ENCODE results near the gene SLC22A12. TPM values are rescaled to one million over a fixed set of nuclear protein-coding genes. Genes with fewer than 3 reads are reported as not detected.
A peak's percentile ranks its signal among the peaks of the same experiment; 100 is the strongest.

Gene SLC22A12
- polyA plus RNA-seq, 1 experiment: not detected

DNA sequence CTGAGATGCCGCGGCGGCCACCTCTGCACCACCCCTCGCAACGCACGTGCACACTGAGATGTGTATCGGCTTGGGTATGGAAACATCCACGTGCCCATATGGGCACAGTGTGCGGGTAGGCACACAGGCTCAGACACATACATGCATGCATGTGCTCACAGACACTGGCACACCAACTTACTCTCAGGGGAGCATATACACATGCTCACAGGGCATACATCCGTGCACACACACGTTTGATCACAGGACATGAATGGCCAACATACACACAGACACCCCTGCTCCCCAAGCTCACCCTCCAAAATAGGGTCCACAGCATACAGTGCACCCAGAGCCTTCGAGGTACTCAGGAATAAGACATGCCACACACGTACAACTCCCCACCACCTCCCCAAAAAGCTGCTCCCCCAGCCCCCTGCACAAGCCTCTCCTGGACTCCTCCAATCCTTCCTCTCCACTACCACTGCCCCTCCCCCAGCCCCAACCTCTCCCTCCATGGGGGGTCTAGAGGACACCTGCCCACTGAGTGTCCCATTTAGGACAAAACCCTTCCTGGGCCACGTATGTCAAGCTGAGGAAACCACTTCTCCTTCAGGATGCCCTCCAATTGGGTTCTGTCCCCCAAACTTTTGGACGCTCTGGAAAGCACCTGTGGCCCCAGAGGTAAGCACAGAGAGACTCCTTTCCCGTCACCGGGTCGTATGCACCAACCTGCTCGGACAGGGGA, 53.1 kb downstream of the SLC22A12 start:
- DNase-seq (ENCODE audit: low read depth): no peak
- Histone ChIP-seq H3K4me3 (ENCODE audit: low read depth, low read length) (no peak overlapping the region), H3K27me3 (ENCODE audit: control insufficient read depth, insufficient read depth, low read length) (peaks cover 56% of the 10 kb centered on the region), H3K36me3 (ENCODE audit: control insufficient read depth, insufficient read depth, low read length) (no peaks in the 10 kb centered on the region)
- no peak for TF ChIP-seq CTCF (IDR thresholded peaks at IDR 0.05; ENCODE audit: insufficient read depth, low read depth, low read length)
- CTCF ChIA-PET: interaction anchor here (0.7 to 2.6 kb wide), 6 partner anchors 9 to 340 kb away, joined by 3 to 8 read pairs (median 3); no protein-coding TSS in a partner anchor
- POLR2A ChIA-PET: no interaction called here

DNA sequence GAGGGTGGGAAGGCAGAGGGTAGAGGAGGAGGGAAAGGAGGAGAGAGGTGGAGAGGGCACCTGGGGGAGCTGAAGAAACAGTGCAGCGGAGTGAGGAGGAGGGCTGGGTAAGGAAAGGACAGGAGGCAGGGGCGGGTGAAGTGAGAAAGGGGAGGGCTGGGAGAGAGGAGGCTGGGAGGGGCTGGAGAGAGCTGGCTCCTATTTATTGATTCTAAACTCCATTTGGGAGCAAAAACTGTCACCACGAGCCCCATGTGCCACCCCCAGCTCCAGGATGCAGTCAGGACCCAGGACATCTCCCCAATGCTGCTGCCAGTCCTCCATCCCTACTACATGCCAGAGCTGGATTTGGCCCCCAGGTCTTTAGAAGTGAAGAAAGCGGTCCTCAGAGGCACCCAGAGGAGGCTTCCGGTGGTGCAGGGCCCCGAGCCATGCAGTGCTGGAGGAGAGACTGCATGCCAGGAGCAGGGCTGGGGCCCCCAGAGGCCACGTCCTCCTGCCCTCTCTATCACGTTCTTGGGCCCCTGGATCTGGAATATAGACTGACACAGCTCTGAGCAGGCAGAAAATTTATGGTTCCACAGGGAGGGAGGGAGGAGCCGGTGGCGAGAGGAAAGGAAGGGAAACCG, 53.7 kb downstream of the SLC22A12 start:
- CTCF ChIA-PET: interaction anchor here (0.7 to 2.6 kb wide), 8 partner anchors 8 to 340 kb away, joined by 3 to 8 read pairs (median 3); no protein-coding TSS in a partner anchor
- Histone ChIP-seq H3K36me3 (ENCODE audit: control insufficient read depth, insufficient read depth, low read length) (no peaks in the 10 kb centered on the region), H3K27me3 (ENCODE audit: control insufficient read depth, insufficient read depth, low read length) (peaks cover 54% of the 10 kb centered on the region), H3K4me3 (ENCODE audit: low read depth, low read length) (no peak overlapping the region)
- DNase-seq (ENCODE audit: low read depth): no peak
- POLR2A ChIA-PET: no interaction called here
- no peak for TF ChIP-seq CTCF (IDR thresholded peaks at IDR 0.05; ENCODE audit: insufficient read depth, low read depth, low read length)

DNA sequence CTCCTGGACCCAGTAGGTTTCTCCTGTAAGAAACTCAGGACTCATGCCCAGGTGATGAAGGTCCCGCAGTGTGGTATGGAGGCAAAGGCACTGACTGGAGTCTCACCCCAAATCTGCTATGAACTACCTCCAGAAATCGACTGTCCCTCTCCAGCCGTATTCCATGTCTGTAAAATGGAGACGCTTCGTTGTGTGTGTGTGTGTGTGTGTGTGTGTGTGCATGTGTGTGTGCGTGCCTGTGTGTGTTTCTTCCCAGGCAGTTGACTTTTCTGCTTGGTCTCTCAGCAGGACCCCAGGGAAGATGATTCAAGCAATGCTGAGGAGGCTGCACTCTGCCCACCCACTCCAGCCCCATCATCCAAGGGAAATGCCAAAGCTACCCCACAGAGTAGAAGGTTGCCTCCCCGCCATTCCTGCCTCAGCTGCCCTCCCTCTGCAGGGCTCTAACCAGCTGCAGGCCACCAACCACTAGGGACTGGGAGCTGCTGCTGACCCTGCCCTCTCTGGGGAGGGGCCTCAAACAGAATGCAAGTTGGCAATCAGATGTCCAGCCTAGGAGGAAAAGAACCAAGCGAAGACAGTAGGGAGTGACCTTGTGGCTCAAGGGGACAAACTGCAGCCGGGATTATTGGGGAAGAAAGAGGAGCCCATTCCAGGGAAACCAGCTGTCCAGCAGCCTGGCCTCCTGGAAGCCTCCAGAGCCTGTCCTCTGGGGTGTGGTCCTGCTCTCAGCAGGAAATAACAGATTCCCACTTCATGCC, 56.2 kb downstream of the SLC22A12 start:
- no peak for TF ChIP-seq CTCF (IDR thresholded peaks at IDR 0.05; ENCODE audit: insufficient read depth, low read depth, low read length)
- ChIA-PET CTCF (interaction anchor here (1.2 to 3.0 kb wide), 6 partner anchors 7 to 217 kb away, joined by 3 to 10 read pairs (median 4); no protein-coding TSS in a partner anchor), POLR2A (no interaction called here)
- Histone ChIP-seq H3K36me3 (ENCODE audit: control insufficient read depth, insufficient read depth, low read length) (no peaks in the 10 kb centered on the region), H3K27me3 (ENCODE audit: control insufficient read depth, insufficient read depth, low read length) (peaks cover 35% of the 10 kb centered on the region), H3K4me3 (ENCODE audit: low read depth, low read length) (no peak overlapping the region)
- no peak for DNase-seq (ENCODE audit: low read depth)

- POLR2A ChIA-PET: no interaction called here
- no peak for TF ChIP-seq CTCF (IDR thresholded peaks at IDR 0.05; ENCODE audit: insufficient read depth, low read depth, low read length)
Measured at GRCh38 chr11:64648551-64648950, 57.5 kb downstream of the SLC22A12 start.

DNA sequence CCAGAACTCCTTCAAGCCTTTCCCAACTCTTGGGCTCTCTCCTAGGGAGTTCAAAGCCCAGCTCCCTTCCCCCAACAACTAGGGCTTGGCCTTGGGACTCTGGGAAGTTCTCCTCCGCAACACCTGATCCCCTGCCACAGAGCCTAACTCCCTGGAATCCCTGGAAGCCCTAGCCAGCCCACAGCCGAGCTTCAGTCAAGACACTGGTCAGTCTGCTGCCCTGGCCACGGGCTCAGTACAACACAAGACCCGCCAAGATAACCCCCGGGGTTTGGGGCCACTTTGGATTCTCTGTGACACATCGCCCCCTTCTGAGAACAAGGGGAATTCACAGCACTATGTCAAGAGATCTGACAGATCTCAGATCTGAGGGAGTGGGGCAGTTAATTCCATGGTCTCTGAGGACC, 58.3 kb downstream of the SLC22A12 start:
- peaks cover 24% of the 10 kb centered on the region for H3K27me3 ChIP-seq (ENCODE audit: control insufficient read depth, insufficient read depth, low read length)
- POLR2A ChIA-PET: no interaction called here

More at GRCh38 chr11:64648551-64648950, 57.5 kb downstream of the SLC22A12 start:
- no peak overlapping the region for H3K4me3 ChIP-seq (ENCODE audit: low read depth, low read length)
- DNase-seq (ENCODE audit: low read depth): no peak
- peaks cover 30% of the 10 kb centered on the region for H3K27me3 ChIP-seq (ENCODE audit: control insufficient read depth, insufficient read depth, low read length)
- no peaks in the 10 kb centered on the region for H3K36me3 ChIP-seq (ENCODE audit: control insufficient read depth, insufficient read depth, low read length)
- CTCF ChIA-PET: interaction anchor here (1.3 to 3.0 kb wide), 5 partner anchors 10 to 199 kb away, joined by 4 to 10 read pairs (median 4); no protein-coding TSS in a partner anchor

More for the DNA sequence above, 58.3 kb downstream of the SLC22A12 start:
- no peak overlapping the region for H3K4me3 ChIP-seq (ENCODE audit: low read depth, low read length)
- no peaks in the 10 kb centered on the region for H3K36me3 ChIP-seq (ENCODE audit: control insufficient read depth, insufficient read depth, low read length)
- DNase-seq (ENCODE audit: low read depth): no peak
- 0 out of 2 replicates have a peak, but pooled peaks have one; percentile 22 for TF ChIP-seq CTCF (IDR thresholded peaks at IDR 0.05; ENCODE audit: insufficient read depth, low read depth, low read length)
- CTCF ChIA-PET: interaction anchor here (1.0 to 5.5 kb wide), 11 partner anchors 10 to 337 kb away, joined by 3 to 67 read pairs (median 4); no protein-coding TSS in a partner anchor
